HG03280 (cell line): ENCODE measurements around the gene MRPL23.

ENCODE experiments used
- ATAC-seq: cut with Tn5 transposase; IDR thresholded peaks from one replicate; pipeline ENCODE4 v1.9.1; 2021; ENCODE audit warnings: mild to moderate bottlenecking, moderate library complexity; ENCODE audit not compliant: unreplicated experiment

MRPL23 gene

DNA sequence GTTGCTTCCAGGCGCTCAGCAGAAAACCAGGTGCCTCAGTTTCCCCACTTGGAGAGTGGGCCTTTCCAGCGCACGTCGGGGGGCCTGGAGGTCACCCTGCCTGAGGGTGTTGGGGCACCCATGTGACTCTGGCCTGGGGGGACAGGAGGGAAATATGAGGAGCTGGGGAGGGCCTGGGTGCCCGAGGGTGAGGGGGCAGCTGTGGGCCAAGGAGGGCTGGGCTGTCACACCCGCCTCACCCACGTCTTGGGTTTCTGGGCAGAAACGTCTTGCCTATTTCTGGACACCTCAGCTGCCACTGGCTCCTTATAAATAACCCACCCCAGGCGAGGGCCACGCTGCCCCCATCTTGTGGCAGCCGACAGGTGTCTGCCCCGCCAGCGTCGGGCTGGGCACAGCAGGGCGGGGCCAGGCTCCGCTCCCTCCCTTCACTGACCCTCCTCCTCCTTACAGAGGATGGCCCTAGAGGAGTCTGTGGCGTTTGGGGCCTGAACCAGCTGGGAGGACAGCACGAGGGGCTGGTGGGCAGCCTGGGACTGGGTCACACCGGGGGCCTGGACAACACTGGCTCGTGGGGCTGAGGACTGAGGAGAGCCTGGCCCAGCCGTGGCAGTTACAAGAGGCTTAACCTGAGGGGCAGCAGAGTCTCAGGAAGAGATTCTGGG, 26.1 kb upstream of the MRPL23 start:
- no peak for ATAC-seq

DNA sequence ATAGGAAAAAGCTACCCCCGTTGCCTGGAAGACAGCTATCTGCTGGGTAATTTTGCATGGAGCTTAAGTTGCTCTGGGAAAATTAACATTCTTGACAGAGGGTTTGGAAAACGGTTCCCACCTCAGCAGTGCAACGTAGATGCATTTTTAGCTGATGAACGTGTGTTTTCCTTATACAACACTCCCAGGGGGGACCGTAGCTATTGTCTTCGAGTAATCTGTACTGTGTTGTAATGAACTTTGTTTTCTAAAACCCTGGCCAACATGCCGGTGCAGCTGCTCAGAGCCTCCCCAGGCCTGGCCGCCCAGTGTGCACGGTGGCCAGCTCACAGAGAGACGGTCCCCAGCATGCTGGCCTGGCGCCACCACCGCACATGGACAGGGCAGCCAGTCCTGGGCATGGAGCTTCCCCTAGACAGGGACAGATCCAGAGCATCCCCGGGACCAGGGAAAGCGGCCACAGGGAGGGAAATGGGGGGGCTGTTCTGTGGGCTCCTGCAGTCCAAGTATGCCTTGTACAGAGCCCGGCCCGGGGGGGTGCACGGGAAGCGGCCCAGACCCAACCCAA, 25.5 kb upstream of the MRPL23 start:
- no peak for ATAC-seq

DNA sequence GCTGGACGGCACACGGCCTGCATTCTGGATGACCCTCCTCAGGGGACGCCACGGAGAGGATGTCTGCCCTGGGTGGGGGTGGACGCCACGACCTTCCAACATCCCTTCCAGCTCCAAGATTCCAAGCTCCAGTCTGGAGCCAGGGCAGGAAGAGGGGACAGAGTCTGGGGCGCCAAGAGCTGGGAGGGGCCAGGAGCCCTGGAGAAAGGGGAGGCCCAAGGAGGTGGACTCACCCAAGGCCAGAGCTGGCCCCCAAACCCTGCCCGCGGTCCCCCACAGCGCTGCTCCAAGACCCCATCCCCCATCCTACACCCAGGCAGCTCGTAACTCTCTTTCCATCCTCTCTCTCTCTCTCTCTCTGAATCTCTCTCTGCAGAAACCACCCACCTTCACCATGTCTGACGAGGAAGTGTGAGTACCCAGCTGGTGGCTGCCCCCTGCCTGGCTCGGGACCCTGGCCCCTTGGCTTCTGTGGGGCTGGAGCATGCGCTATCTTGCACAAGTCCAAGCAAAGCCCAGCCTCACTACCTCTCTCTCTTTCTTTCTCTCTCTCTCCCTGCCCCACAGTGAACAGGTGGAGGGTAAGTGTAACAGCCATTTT, 24.6 kb upstream of the MRPL23 start:
- no peak for ATAC-seq

DNA sequence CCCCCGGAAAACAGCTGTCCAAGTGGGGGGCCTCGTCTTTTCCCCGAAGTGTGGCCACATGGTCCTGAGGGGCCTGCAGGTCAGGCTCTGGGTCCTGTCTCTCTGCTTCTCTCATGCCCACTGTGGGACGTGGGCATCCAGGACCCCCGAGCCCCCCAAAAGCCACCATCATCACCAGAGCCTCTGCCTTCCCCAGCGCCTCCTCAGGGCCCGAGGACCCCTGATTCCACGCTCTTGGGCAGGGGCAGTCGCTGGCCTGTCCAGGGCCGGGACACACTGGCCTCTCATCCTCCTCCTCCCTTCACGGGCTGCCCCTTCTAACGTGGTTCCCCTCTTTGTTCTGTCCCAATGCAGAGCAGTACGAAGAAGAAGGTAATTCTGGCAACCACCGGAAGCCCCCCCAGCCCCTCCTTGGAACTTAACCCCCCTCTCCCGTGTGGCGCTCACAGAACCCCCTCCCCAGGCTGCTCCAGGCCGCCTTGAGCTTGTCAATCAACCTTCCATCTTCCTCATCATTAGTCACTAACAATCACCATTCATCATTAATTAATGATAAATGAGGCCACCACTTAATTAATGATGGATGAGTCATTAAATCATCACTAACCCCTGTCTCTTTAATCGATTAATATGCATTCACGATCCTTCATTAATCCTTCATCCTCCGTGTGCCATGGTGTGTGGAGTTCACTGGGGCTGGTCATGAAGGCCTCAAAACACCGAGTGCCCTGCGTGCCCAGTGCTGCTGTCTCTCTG, 23.8 kb upstream of the MRPL23 start:
- ATAC-seq, result no peak

DNA sequence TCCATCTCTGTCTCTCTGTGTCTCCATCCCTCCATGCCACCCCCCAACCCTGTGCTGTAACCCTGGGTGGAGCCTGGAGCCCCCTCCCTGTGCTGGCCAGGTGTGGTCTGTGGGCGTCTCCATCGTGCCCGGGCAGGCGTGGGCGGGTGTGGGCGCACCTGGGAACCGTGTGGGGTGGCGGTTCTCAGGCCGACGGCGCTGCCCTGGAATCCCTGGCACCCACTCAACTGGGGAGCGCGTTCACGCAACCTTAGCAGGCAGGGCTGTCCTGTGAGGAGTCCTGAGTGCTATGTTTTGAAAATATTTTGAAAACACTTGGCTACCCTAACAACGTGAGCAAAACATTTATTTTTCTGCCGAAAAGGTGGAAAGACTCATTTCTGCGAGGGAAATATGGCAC, 23.0 kb upstream of the MRPL23 start:
- no peak for ATAC-seq

DNA sequence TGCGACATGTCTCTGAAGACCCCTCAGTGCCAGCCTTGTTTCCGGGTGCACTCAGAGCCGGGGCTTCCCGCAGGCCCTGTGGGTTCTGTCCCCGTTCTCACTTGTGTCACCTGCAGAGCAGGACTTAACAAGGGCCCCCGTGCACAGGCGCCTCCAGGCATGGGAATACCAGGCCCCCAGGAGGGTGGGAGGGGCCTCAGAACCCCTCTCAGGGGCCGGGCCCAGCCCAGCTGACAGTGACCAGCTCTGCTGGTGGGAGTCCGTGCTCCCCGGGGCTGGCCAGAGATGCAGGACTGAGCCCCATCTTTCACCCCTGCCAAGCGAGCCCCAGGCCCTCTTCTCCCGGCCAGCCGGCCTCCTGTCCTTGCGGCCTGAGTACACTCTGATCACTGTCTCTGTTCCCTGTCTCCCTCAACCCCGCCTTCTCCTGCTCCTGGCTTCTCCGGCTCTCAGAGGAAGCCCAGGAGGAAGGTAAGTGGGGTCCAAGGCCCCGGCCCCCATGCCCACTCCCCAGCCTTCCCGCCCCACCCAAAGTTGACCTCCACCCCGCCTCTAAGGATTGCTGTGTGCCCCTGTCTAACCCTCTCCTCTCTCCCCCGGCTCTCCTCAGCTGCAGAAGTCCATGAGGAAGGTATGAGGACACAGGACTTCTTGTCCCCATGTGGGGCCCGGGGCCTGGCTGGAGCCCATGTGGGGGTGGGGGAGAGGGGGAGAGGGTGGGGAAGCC, 22.3 kb upstream of the MRPL23 start:
- ATAC-seq, result no peak

DNA sequence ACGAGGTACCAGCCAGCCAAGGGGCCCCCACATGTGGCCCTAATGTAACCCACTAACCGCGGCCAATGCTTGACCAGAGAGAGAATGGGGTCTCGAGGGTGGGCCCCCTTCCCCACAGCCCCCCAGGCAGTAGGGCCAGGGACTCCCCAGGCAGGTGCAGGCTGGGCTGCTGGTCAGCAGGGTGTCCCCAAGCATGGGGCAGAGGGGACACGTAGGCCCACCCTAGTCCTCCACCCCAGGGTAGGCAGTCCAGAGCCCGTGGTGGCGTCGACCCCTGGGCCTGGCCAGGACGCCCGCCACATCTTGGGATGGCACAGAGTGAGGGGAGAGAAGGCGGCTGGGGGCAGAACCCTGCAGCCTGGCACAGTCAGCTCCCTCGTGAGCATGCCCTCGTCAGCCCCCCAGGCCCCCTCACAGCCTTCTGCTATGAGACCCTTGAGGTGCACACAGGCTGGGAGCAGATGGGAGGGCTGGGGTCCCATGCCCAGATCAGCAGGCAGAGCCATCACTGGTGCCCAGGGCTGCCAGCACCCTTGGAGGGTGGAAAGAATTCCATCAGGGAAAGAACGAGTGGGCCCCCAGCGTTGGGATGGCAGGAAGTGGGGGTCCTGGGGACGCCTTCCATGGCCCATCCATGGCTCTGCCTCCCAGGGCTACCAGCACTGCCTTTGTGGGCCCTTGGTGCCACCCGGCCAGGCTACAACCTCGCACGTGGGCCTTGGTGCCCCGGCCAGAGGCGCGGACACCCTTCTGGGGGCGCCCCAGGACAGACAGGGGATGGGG, 21.6 kb upstream of the MRPL23 start:
- no peak for ATAC-seq

DNA sequence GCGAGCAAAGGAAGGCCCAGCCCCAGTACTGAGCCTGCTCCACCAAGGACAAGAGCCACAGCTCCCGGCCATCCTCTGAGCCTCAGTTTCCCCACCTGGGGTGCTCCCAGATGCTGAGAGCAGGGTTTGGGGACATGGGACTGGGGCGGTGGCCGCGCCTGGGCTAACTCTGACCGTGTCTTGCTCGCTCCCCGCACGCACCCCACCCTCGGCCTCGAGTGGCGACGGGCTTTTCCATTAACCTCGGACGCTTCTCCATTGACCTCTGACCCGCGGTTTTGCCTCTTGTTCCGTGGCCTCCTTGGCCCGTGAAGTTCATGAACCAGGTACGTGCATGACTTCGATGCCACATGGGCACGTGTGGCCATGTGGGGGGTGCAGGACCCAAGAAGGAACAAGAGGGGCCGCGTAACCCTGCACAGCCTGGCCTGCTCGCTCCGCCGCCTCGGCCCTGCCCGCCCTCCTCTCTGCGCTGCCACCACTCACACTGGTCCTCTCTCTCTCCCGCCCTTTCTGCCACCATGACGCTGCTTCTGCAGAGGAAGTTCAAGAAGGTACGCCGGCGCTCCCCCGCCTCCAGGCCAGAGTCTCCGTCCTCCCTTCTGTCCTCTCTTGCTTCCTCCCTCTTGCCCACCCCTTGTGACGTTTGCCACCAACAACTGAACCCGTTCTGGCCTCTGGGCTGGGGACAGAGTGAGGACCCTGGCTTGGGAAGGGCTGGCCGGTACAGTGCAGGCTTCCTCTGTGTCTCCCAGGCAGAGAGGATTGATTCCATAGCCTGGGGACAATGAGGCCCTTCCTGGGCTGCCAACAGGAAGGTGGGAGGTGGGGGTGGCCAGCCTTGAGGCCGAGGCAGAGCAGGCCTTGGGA, 20.7 kb upstream of the MRPL23 start:
- ATAC-seq, result no peak

DNA sequence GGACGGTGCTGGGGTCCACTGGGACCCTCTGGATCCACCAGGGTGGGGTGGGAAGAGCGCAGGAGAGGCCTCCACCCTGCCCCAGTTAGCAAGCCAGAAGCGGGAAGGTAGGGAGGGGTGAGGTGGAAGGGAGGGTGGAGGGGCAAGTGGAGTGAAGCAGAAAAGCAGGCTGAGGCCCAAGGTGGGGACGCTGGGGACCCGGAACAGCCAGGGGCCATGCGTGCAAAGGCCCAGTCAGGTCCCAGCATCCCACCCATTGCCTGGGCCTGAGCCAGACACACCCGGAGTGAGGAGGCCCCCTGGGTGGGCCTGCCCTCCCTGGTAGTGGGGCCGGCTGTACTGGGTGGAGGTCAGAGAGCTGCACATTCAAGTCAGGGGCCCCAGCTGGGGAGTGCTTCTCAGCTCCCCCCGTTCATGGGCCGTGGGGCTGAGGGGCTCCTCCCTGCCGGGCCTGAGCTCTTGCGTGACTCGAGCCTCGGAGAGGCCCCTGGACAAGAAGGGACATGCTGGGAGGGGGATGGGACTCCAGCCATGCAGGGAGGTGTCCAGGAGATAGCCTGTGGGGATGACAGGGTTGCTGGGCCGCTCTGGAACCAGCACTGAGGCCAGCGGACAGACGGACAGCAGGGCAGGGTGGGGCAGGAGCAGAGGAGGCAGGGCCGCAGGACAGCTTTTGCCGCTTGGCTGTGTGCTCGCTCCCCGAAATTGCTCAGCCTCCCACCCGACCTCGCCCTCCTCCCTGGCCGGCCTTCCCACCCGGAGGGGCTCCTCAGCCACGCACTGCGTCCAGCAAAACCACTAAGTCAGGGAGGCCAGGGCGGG, 19.9 kb upstream of the MRPL23 start:
- ATAC-seq, result no peak

DNA sequence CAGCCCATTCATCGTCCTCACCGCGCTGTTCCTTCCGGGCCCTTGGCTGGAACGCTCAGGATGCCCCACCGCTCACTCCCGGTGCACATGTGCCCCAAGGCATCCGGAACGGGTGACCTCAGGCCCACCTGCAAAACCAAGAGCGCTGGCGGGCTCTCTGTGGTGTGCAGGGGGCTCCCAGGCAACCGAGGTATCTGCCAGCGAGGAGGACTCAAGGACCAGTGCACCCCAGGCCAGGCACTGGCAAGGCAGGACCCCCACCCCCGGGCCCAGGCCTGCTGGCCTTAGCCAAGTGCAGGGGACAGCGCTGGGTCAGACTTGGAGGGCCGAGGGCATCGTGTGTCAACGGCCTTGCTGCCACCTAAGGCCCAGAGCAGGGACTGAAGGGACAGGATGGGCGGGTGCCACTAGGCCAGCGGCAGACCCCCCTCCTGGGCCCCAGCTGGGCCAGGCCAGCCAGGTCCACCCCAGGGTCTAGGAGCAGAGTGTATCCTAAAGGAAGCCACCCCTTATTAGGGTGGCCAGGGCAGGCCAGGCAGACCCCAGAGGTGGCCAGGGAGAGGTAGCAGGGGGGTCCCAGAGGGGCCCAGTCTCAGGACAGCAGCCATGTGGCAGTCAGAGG, 19.2 kb upstream of the MRPL23 start:
- ATAC-seq, result no peak

DNA sequence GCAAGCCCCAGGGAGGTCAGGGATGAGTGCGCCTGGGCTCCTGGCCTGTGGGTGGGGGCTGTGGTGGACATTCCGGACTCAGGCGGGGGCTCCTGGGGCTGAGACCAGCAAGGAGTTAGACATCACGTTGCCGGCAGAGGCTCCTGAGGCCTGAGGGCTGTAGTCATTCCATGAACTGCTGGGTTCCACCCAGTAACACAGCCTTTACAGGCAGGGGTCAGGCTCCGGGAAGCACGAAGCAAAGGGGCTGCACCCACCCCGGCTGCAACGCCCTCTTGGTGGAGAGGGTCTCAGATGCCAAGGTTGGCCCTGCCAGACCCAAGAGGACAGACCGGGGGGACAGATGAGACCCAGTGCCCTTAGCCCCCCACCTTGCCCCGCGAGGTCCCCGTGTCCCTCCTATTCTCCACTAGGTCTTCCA, 18.7 kb upstream of the MRPL23 start:
- ATAC-seq, result no peak

DNA sequence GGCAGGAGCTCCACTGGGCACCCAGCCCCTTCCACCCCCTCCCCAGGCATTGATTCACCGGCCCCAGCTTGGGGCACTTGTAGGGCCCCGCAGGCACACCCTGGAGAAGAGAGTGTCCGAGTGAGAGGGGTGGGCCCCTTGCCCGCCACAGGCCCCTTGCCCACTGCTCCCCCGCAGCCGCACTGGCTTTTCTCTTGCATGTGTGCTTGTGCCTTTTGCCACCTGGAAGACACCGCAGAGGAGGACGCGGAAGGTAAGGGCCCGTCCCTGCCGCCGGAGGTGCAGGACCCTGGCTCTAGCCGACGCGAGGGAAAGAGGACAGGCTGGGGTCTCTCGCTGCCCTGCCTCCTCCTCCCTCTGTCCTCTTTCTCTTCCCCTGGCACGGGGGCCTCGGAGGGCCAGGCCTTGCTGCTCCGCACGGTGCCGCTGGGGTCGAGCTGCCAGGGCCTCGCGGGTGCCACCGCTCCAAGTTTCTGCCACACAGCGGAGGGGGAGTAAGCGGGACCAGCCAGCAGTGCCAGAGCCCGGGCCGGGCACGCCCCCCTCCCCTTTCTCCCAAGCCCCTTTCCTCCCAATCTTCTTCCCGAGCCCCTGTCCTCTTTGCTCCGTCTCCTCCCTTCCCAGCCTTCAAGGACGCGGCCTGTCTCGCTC, 18.1 kb upstream of the MRPL23 start:
- no peak for ATAC-seq

DNA sequence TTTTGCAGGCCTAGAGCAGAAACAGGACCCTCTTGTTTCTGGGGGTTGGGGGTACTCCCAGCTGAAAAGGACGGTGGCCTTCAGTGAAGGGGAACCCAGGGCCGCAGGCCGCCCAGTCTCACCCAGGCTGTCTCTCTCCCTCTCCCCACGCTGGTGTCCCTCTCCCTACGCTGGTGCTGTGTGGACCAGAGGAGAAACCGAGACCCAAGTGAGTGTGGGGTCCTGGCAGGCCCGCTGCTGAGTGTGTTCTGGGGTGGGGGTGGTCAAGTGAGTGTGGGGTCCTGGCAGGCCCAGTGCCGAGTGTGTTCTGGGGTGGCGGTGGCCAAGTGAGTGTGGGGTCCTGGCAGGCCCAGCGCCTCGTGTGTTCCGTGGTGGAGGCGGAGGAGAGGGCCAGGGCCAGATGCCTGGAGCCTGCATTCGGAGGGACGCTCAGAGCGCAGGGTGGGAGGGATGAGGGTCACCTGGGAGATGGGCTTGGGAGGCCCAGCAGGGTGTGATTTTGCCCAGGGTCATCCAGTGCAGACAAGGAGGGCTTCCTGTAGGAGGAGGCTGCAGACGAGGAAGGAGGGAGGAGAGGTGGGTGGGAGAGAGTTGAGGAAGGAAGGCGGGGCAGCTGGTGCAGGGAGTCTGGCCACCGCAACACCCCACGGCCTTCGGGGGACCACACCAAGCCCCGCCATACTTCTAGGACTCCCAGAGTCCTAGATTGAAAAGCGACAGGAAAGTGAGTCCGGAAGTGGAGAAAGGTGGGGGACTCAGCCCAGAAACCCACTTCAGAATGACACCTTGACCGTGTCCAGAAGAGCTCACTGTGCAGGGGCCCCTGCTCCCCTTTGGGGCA, 17.3 kb upstream of the MRPL23 start:
- ATAC-seq, result no peak

DNA sequence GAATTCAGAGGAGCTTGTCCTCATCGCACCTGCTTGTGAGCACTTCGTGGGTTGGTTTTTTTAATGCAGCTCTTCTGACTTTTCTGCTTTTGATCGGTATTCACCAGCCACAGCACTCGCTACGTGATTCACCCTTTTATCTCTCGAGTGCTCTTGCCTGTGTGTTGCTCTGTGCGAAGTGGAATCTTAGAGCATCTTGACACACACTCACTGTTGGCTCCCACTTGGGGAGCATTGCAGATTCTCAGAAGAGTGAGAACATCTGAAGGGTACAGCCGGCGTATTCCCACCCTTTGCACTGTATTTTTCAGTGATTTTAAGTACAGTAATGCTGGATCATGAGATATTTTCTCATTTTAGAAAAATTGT, 16.7 kb upstream of the MRPL23 start:
- ATAC-seq, result no peak

DNA sequence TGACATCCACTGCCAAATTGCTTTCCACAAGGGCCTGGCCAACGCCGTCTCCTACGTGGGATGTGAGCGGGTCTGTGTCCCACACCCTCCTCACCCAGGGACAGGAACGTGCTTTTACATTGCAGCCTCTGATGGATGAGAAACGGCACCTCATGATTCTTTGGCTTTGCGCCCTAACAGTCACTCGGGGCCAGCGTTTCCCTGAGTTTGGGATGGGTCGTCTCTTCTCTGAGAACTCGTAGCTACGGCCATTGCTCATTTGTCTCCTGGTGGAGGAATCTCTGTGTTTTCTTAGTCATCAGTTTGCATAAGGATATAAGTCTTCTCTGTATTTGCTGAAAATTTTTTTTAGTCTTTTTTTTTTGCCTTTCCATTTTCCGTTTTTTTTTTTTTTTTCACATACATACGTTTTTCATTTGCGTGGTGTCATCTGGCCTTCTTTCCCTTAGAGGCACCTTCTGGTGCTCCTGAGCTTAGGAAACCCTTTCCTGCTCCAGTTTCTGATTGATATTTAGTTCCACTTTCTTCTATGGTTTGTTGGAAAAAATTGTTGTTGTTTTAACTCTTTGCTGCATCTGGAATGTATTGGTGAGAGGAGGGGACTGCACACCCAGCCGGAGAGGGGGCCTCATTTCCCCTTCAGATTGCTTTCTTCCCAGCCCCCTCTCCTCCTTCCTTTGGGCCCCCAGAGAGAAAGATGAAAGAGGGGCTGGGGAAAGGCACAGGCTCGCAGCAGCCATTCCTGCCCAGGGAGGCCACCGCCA, 15.6 kb upstream of the MRPL23 start:
- no peak for ATAC-seq

DNA sequence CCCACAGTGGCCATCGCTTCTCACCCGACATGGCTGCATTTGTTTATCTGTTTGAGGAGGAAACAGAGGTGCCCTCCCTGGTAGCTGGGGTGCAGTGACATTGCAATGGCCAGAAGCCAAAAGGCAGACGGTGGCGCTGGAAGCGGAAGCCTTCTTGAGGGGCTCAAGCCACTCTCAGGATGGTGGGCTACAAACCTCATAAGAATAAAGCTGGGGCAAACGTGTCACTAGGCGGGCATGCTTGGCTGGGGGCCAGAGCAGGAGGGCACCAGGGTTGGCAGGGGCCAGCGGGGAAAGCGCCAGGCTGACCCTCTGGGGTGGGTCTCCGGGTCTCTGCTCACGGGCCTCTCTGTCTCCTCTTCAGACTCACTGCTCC, 15.0 kb upstream of the MRPL23 start:
- no peak for ATAC-seq
